Stimulated activated memory B cell treated with anti-CD40 and anti-IgM and Interleukin-4, amounts not matched to agents 10 μg/mL and 1 μg/mL and 100 μg/mL, for 72 hours (primary cell): ENCODE measurements around the gene TMEM151A.
"Not testable (repeated sequence)": the region's sequence is repeated elsewhere in the genome, so short reads cannot be mapped to it uniquely, and the experiment has no call there.

Experiments used
- ATAC-seq: fragments of 150-1000 bp; cut with Tn5 transposase; 2 replicates; pipeline ENCODE4 v1.10.0; 2021
- H3K27ac Mint-ChIP-seq: one replicate; pipeline ENCODE4 v1.8.0; 2022; ENCODE audit warnings: mild to moderate bottlenecking, mixed read lengths
- H3K27me3 Mint-ChIP-seq: one replicate; pipeline ENCODE4 v1.8.0; 2022; ENCODE audit warnings: mixed read lengths
- H3K36me3 Mint-ChIP-seq: one replicate; pipeline ENCODE4 v1.8.0; 2022; ENCODE audit warnings: mixed read lengths
- H3K4me1 Mint-ChIP-seq: one replicate; pipeline ENCODE4 v1.8.0; 2022; ENCODE audit warnings: mixed read lengths
- H3K4me3 Mint-ChIP-seq: one replicate; pipeline ENCODE4 v1.8.0; 2022; ENCODE audit warnings: mild to moderate bottlenecking, moderate library complexity, mixed read lengths
- H3K9me3 Mint-ChIP-seq: one replicate; pipeline ENCODE4 v1.8.0; 2022; ENCODE audit warnings: mixed read lengths

The TMEM151A gene

GRCh38 chr11:66297610-66298009, 5.9 kb downstream of the TMEM151A start:
- H3K4me1 Mint-ChIP-seq: peaks cover 4% of the 10 kb centered on the region
- no peak for ATAC-seq
- no peak overlapping the region for H3K4me3 Mint-ChIP-seq
- peaks cover 34% of the 10 kb centered on the region for H3K27me3 Mint-ChIP-seq
- H3K27ac Mint-ChIP-seq: no peak overlapping the region
- no peaks in the 10 kb centered on the region for H3K36me3 Mint-ChIP-seq
- no peaks in the 10 kb centered on the region for H3K9me3 Mint-ChIP-seq

- Mint-ChIP-seq H3K4me3 (no peak overlapping the region), H3K27me3 (peaks cover 19% of the 10 kb centered on the region), H3K9me3 (no peaks in the 10 kb centered on the region), H3K36me3 (no peaks in the 10 kb centered on the region), H3K4me1 (no peaks in the 10 kb centered on the region), H3K27ac (no peak overlapping the region)
- ATAC-seq: no peak
Observed at GRCh38 chr11:66299186-66299585, 7.5 kb downstream of the TMEM151A start.

- Mint-ChIP-seq H3K27me3 (no peaks in the 10 kb centered on the region), H3K4me1 (no peaks in the 10 kb centered on the region), H3K36me3 (no peaks in the 10 kb centered on the region), H3K27ac (no peak overlapping the region), H3K9me3 (no peaks in the 10 kb centered on the region), H3K4me3 (no peak overlapping the region)
- ATAC-seq: no peak
Observed at GRCh38 chr11:66302656-66303055, 11.0 kb downstream of the TMEM151A start.

GRCh38 chr11:66309475-66309874, 17.8 kb downstream of the TMEM151A start:
- H3K4me3 Mint-ChIP-seq: no peak overlapping the region
- peaks cover 14% of the 10 kb centered on the region for H3K4me1 Mint-ChIP-seq

GRCh38 chr11:66310324-66310723, 18.6 kb downstream of the TMEM151A start:
- no peak overlapping the region for H3K27ac Mint-ChIP-seq
- H3K36me3 Mint-ChIP-seq: no peaks in the 10 kb centered on the region
- peaks cover 16% of the 10 kb centered on the region for H3K4me1 Mint-ChIP-seq
- no peak for ATAC-seq
- no peaks in the 10 kb centered on the region for H3K27me3 Mint-ChIP-seq
- H3K9me3 Mint-ChIP-seq: no peaks in the 10 kb centered on the region
- no peak overlapping the region for H3K4me3 Mint-ChIP-seq

More at GRCh38 chr11:66309475-66309874, 17.8 kb downstream of the TMEM151A start:
- no peaks in the 10 kb centered on the region for H3K9me3 Mint-ChIP-seq
- no peaks in the 10 kb centered on the region for H3K27me3 Mint-ChIP-seq
- no peak for ATAC-seq
- no peaks in the 10 kb centered on the region for H3K36me3 Mint-ChIP-seq
- H3K27ac Mint-ChIP-seq: no peak overlapping the region

- Mint-ChIP-seq H3K27ac (peak overlapping the region; percentile 84), H3K4me1 (peaks cover 19% of the 10 kb centered on the region)
- not testable (repeated sequence) for H3K4me3 Mint-ChIP-seq, ATAC-seq, H3K36me3 Mint-ChIP-seq, H3K9me3 Mint-ChIP-seq, H3K27me3 Mint-ChIP-seq
Observed at GRCh38 chr11:66310803-66311440, 19.2 kb downstream of the TMEM151A start.

GRCh38 chr11:66311470-66311964, 19.8 kb downstream of the TMEM151A start:
- Mint-ChIP-seq H3K36me3 (no peaks in the 10 kb centered on the region), H3K4me3 (peak overlapping the region; percentile 87), H3K9me3 (no peaks in the 10 kb centered on the region), H3K27ac (peak overlapping the region; percentile 84), H3K27me3 (no peaks in the 10 kb centered on the region), H3K4me1 (peaks cover 19% of the 10 kb centered on the region)
- ATAC-seq: no peak

- Mint-ChIP-seq H3K4me1 (peaks cover 19% of the 10 kb centered on the region), H3K27me3 (no peaks in the 10 kb centered on the region), H3K4me3 (peak overlapping the region; percentile 87), H3K27ac (peak overlapping the region; percentile 84), H3K9me3 (no peaks in the 10 kb centered on the region), H3K36me3 (no peaks in the 10 kb centered on the region)
- ATAC-seq: peak; percentile 87
Observed at GRCh38 chr11:66311965-66312548, 20.4 kb downstream of the TMEM151A start.

- H3K36me3 Mint-ChIP-seq: no peaks in the 10 kb centered on the region
Observed at GRCh38 chr11:66312549-66313320, 21.0 kb downstream of the TMEM151A start.

GRCh38 chr11:66313321-66314185, 21.9 kb downstream of the TMEM151A start:
- ATAC-seq: no peak
- no peaks in the 10 kb centered on the region for H3K27me3 Mint-ChIP-seq
- H3K27ac Mint-ChIP-seq: peak overlapping the region; percentile 84
- peaks cover 34% of the 10 kb centered on the region for H3K4me1 Mint-ChIP-seq
- no peaks in the 10 kb centered on the region for H3K36me3 Mint-ChIP-seq
- H3K9me3 Mint-ChIP-seq: no peaks in the 10 kb centered on the region
- H3K4me3 Mint-ChIP-seq: peak overlapping the region; percentile 87

More at GRCh38 chr11:66312549-66313320, 21.0 kb downstream of the TMEM151A start:
- Mint-ChIP-seq H3K27ac (peak overlapping the region; percentile 84), H3K27me3 (no peaks in the 10 kb centered on the region), H3K4me3 (peak overlapping the region; percentile 87), H3K9me3 (no peaks in the 10 kb centered on the region), H3K4me1 (peaks cover 26% of the 10 kb centered on the region)
- peak; percentile 86 for ATAC-seq

GRCh38 chr11:66314186-66314501, 22.4 kb downstream of the TMEM151A start:
- ATAC-seq: no peak
- Mint-ChIP-seq H3K27me3 (no peaks in the 10 kb centered on the region), H3K27ac (peak overlapping the region; percentile 84), H3K9me3 (no peaks in the 10 kb centered on the region), H3K4me1 (peaks cover 40% of the 10 kb centered on the region), H3K36me3 (no peaks in the 10 kb centered on the region), H3K4me3 (peak overlapping the region; percentile 60)

- Mint-ChIP-seq H3K9me3 (no peaks in the 10 kb centered on the region), H3K27ac (peak overlapping the region; percentile 84), H3K36me3 (no peaks in the 10 kb centered on the region), H3K4me3 (no peak overlapping the region), H3K27me3 (no peaks in the 10 kb centered on the region), H3K4me1 (peaks cover 45% of the 10 kb centered on the region)
- ATAC-seq: no peak
Observed at GRCh38 chr11:66314561-66315497, 23.1 kb downstream of the TMEM151A start.

GRCh38 chr11:66315498-66315885, 23.8 kb downstream of the TMEM151A start:
- H3K27me3 Mint-ChIP-seq: no peaks in the 10 kb centered on the region
- peak overlapping the region; percentile 52 for H3K27ac Mint-ChIP-seq
- H3K4me3 Mint-ChIP-seq: no peak overlapping the region
- no peaks in the 10 kb centered on the region for H3K9me3 Mint-ChIP-seq
- H3K4me1 Mint-ChIP-seq: peaks cover 45% of the 10 kb centered on the region
- ATAC-seq: no peak
- H3K36me3 Mint-ChIP-seq: no peaks in the 10 kb centered on the region
